HCT116 (cell line): ENCODE results near the gene RNF128. TPM values are rescaled to one million over a fixed set of nuclear protein-coding genes. Genes with fewer than 3 reads are reported as not detected.

Experiments used
- ATAC-seq: fragments of 200-7000 bp; cut with Tn5 transposase; 2 replicates; pipeline ENCODE4 v1.9.1; 2020; ENCODE audit warnings: mild to moderate bottlenecking, moderate library complexity
- BruUV-seq: library from RNA; stranded (reverse); fragments of 400-500 nt; replicated peaks from 2 replicates; lab custom pipeline; 2021; lab: Mats Ljungman, UMichigan
- CTCF ChIA-PET: fragments of 300-600 bp; sonication (Branson Sonifier 250); formaldehyde crosslinking; loops from one replicate; lab custom pipeline; 2021; ENCODE audit warnings: antibody characterized with exemption; lab: Charles Lee
- POLR2A ChIA-PET: fragments of 300-600, 350-600 bp; sonication (Branson Sonifier 250); formaldehyde crosslinking; loops from one replicate; lab custom pipeline; 2021; ENCODE audit warnings: antibody characterized with exemption; lab: Charles Lee
- RAD21 ChIA-PET, 2 experiments: fragments of 300-600 bp; sonication (Branson Sonifier 250); formaldehyde crosslinking; loops; one replicate each; lab custom pipeline; 2023; ENCODE audit warnings: low total read pairs in 2 of 2; ENCODE audit not compliant: uncharacterized antibody in 2 of 2, unreplicated experiment in 2 of 2, low non-redundant PET in 1 of 2; lab: Charles Lee
- DNase-seq: peaks from one replicate; pipeline ENCODE4 v3.0.0-alpha.2; 2010; ENCODE audit warnings: low read depth, low spot score
- H2AFZ ChIP-seq: fragments of 200-600 bp; shearing (Covaris generic), sonication (generic); 2 replicates; pipeline ENCODE4 v1.6.1; 2017; ENCODE audit warnings: low read depth, mixed run types, mixed read lengths, antibody characterized with exemption, low read length; ENCODE audit not compliant: poor library complexity, severe bottlenecking
- H3K27ac ChIP-seq: 2 replicates; pipeline ENCODE4 v1.5.1; 2012; ENCODE audit warnings: low read depth, low read length
- H3K27me3 ChIP-seq: fragments of 200-600 bp; sonication (generic); 2 replicates; pipeline ENCODE4 v1.6.1; 2016; ENCODE audit warnings: mixed run types, low read length, mixed read lengths; ENCODE audit not compliant: insufficient read depth
- H3K36me3 ChIP-seq, 2 experiments: fragments of 200-500 bp in 1 of 2; fragments of 200-600 bp in 1 of 2; sonication (Bioruptor generic) in 1 of 2; sonication (generic) in 1 of 2; 2 replicates each; pipeline versions ENCODE4 v1.5.1 to v1.6.1; 2014 to 2016; ENCODE audit warnings: low read length in 2 of 2, inconsistent platforms in 1 of 2, mixed read lengths in 1 of 2, mixed run types in 1 of 2; ENCODE audit not compliant: insufficient read depth in 2 of 2, control insufficient read depth in 1 of 2
- H3K4me1 ChIP-seq, 2 experiments: fragments of 200-600 bp in 1 of 2; sonication (generic) in 1 of 2; 2 replicates each; pipeline versions ENCODE4 v1.5.1 to v1.6.1; 2012 to 2017; ENCODE audit warnings: low read length in 2 of 2, inconsistent platforms in 1 of 2, mild to moderate bottlenecking in 1 of 2, mixed read lengths in 1 of 2, mixed run types in 1 of 2, moderate library complexity in 1 of 2; ENCODE audit not compliant: insufficient read depth in 2 of 2, control insufficient read depth in 1 of 2
- H3K4me2 ChIP-seq: fragments of 200-600 bp; sonication (generic); 2 replicates; pipeline ENCODE4 v1.6.1; 2017; ENCODE audit warnings: mixed run types, low read length, mixed read lengths
- H3K4me3 ChIP-seq, 2 experiments: fragments of 200-600 bp in 1 of 2; sonication (generic) in 1 of 2; replicated peaks in 1 of 2; 2 replicates each; pipeline ENCODE4 v1.5.1; 2011 to 2016; ENCODE audit warnings: low read length in 2 of 2, control low read depth in 1 of 2, low read depth in 1 of 2, mild to moderate bottlenecking in 1 of 2, mixed read lengths in 1 of 2, mixed run types in 1 of 2
- H3K79me2 ChIP-seq: fragments of 200-600 bp; sonication (generic); 2 replicates; pipeline ENCODE4 v1.6.1; 2017; ENCODE audit warnings: mild to moderate bottlenecking, mixed run types, low read length, moderate library complexity, mixed read lengths; ENCODE audit not compliant: insufficient read depth
- H3K9ac ChIP-seq: fragments of 200-600 bp; sonication (generic); 2 replicates; pipeline ENCODE4 v1.6.1; 2016; ENCODE audit warnings: low read length, mixed read lengths
- H3K9me2 ChIP-seq: fragments of 200-600 bp; sonication (generic), shearing (Covaris generic); 2 replicates; pipeline ENCODE4 v1.6.1; 2017; ENCODE audit warnings: mixed run types, mild to moderate bottlenecking, moderate library complexity; ENCODE audit not compliant: insufficient read depth
- H3K9me3 ChIP-seq, 2 experiments: fragments of 200-500 bp in 1 of 2; fragments of 200-600 bp in 1 of 2; sonication (Bioruptor generic) in 1 of 2; sonication (generic) in 1 of 2; 2 replicates each; pipeline ENCODE4 v1.6.1; 2014 to 2017; ENCODE audit warnings: low read length in 2 of 2, mixed read lengths in 2 of 2, inconsistent platforms in 1 of 2, low read depth in 1 of 2, mild to moderate bottlenecking in 1 of 2, mixed run types in 1 of 2, moderate library complexity in 1 of 2; ENCODE audit not compliant: control insufficient read depth in 1 of 2, insufficient read depth in 1 of 2
- H4K20me1 ChIP-seq: fragments of 200-600 bp; sonication (generic), shearing (Covaris generic); 2 replicates; pipeline ENCODE4 v1.6.1; 2017; ENCODE audit warnings: mixed run types, mild to moderate bottlenecking, moderate library complexity; ENCODE audit not compliant: insufficient read depth
- CBX3 ChIP-seq: IDR thresholded peaks from 2 replicates; pipeline ENCODE4 v1.6.1; 2012; ENCODE audit warnings: low read depth
- CEBPB ChIP-seq: IDR thresholded peaks from 2 replicates; pipeline ENCODE4 v1.6.1; 2012; ENCODE audit warnings: low read depth
- ELF1 ChIP-seq: IDR thresholded peaks from 2 replicates; pipeline ENCODE4 v1.6.1; 2012; ENCODE audit warnings: low read depth, borderline replicate concordance
- EZH2 ChIP-seq: fragments of 200-600 bp; sonication (generic); IDR thresholded peaks from 2 replicates; pipeline ENCODE4 v1.6.1; 2017; ENCODE audit warnings: antibody characterized with exemption, mixed run types
- EZH2phosphoT487 ChIP-seq: fragments of 200-600 bp; IDR thresholded peaks from 2 replicates; pipeline ENCODE4 v1.6.1; 2018; ENCODE audit warnings: antibody characterized with exemption, borderline replicate concordance
- MAX ChIP-seq: IDR thresholded peaks from 2 replicates; pipeline ENCODE4 v1.6.1; 2012
- RAD21 ChIP-seq: IDR thresholded peaks from 2 replicates; pipeline ENCODE4 v1.6.1; 2012; ENCODE audit warnings: low read depth, mild to moderate bottlenecking
- REST ChIP-seq: IDR thresholded peaks from 2 replicates; pipeline ENCODE4 v1.6.1; 2012; ENCODE audit warnings: low read depth
- TCF7L2 ChIP-seq: IDR thresholded peaks from 2 replicates; pipeline ENCODE4 v1.7.0; 2011; ENCODE audit warnings: borderline replicate concordance, inconsistent platforms; ENCODE audit not compliant: insufficient read depth, insufficient read length; ENCODE audit errors: extremely low read depth
- ZBTB33 ChIP-seq: IDR thresholded peaks from 2 replicates; pipeline ENCODE4 v1.6.1; 2011; ENCODE audit warnings: mild to moderate bottlenecking, low read length, moderate library complexity; ENCODE audit not compliant: insufficient replicate concordance; ENCODE audit errors: extremely low read depth
- ZFX ChIP-seq: fragments of 450-650 bp; IDR thresholded peaks from 2 replicates; pipeline ENCODE4 v1.6.1; 2017
- ZNF274 ChIP-seq: fragments of 200-500 bp; sonication (Bioruptor generic); IDR thresholded peaks from 2 replicates; pipeline ENCODE4 v1.6.1; 2014; ENCODE audit warnings: mild to moderate bottlenecking, low read depth, low read length, inconsistent platforms
- intact Hi-C: fragments of 100-400 bp; cut with micrococcal nuclease; formaldehyde crosslinking; loops from 2 replicates; pipeline ENCODE4 v1.10.0; 2022
- total RNA-seq: library from RNA; stranded (reverse); gene quantifications from one replicate; pipeline ENCODE4 v1.2.1, GENCODE V29; 2021; ENCODE audit not compliant: unreplicated experiment
- TF ChIP-seq, protein P1 (sequence below), 3 experiments: fragments of 200-600 bp in 1 of 3; sonication (generic) in 1 of 3; IDR thresholded peaks in 2 of 3; conservative IDR thresholded peaks in 1 of 3; 2 replicates each; pipeline ENCODE4 v1.5.1; 2012 to 2017; ENCODE audit warnings: low read depth in 2 of 3, low read length in 2 of 3, antibody characterized with exemption in 1 of 3, borderline replicate concordance in 1 of 3, control low read depth in 1 of 3, mild to moderate bottlenecking in 1 of 3, mixed read lengths in 1 of 3, mixed run types in 1 of 3, moderate library complexity in 1 of 3; ENCODE audit not compliant: insufficient read depth in 1 of 3

RNF128 gene
- total RNA-seq, 1 experiment from 2014 or later, result 5.8 TPM

DNA sequence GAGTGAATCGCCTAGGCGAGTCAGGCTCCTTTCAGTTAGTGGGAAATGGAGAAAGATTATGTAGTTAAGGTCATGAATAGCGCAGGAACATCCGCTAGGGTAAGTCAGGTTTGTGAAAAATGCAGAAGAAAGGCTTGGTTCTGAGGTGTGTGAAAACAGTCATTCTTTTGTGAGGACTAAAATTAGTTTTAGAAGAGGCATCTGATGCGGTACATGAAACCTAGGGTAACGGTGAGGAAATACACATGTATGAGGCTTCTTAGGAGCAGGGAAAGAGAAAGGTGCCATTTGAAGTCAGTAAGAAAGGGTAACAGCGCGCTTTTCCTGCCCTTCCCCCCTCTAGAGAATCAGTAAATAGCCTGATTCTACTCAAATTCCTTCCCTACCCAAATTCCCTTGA, 570 bp upstream of the RNF128 start:
- intact Hi-C loops, result no loop called here
- H3K36me3 ChIP-seq, result no peaks in the 10 kb centered on the region
- no TSS peak for BruUV-seq
- no peaks in the 10 kb centered on the region for H3K79me2 ChIP-seq
- H2AFZ ChIP-seq, result peak overlapping the region; percentile 85
- no peaks in the 10 kb centered on the region for H4K20me1 ChIP-seq
- H3K27ac ChIP-seq, result no peak overlapping the region
- peak overlapping the region; percentile 67 for H3K9ac ChIP-seq
- H3K27me3 ChIP-seq, result no peaks in the 10 kb centered on the region
- POLR2A ChIA-PET, result no interaction called here
- TF ChIP-seq ZFX, result no peak
- TF ChIP-seq CEBPB, result no peak
- TF ChIP-seq, protein P1, sequence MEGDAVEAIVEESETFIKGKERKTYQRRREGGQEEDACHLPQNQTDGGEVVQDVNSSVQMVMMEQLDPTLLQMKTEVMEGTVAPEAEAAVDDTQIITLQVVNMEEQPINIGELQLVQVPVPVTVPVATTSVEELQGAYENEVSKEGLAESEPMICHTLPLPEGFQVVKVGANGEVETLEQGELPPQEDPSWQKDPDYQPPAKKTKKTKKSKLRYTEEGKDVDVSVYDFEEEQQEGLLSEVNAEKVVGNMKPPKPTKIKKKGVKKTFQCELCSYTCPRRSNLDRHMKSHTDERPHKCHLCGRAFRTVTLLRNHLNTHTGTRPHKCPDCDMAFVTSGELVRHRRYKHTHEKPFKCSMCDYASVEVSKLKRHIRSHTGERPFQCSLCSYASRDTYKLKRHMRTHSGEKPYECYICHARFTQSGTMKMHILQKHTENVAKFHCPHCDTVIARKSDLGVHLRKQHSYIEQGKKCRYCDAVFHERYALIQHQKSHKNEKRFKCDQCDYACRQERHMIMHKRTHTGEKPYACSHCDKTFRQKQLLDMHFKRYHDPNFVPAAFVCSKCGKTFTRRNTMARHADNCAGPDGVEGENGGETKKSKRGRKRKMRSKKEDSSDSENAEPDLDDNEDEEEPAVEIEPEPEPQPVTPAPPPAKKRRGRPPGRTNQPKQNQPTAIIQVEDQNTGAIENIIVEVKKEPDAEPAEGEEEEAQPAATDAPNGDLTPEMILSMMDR (IDR thresholded peaks at IDR 0.05 in 2 of 3, conservative IDR thresholded peaks at IDR 0.05 in 1 of 3; ENCODE audit: borderline replicate concordance in 1 of 3, insufficient read depth in 1 of 3, low read depth in 2 of 3, low read length in 2 of 3), result no peak
- no peak for TF ChIP-seq CBX3
- no peak for TF ChIP-seq EZH2phosphoT487
- TF ChIP-seq ZNF274, result no peak
- no peak for TF ChIP-seq EZH2
- TF ChIP-seq MAX, result no peak
- no peak for TF ChIP-seq TCF7L2
- no peak for TF ChIP-seq ELF1
- no peak for TF ChIP-seq ZBTB33
- TF ChIP-seq RAD21, result no peak
- TF ChIP-seq REST, result no peak
- CTCF ChIA-PET, result no interaction called here
- H3K4me2 ChIP-seq, result peak overlapping the region; percentile 91
- DNase-seq (no peak), ATAC-seq (peak; percentile 15)
- RAD21 ChIA-PET, result no interaction called here
- peaks cover 0 to 20% of the 10 kb centered on the region in 2 experiments; a peak in 2 of 4 replicates for H3K4me1 ChIP-seq
- no peaks in the 10 kb centered on the region for H3K9me3 ChIP-seq
- peak overlapping the region; percentile 55 to 63 for H3K4me3 ChIP-seq
- no peaks in the 10 kb centered on the region for H3K9me2 ChIP-seq
